WTC11 (cell line): ENCODE results near the gene CCDC152. TPM values are rescaled to one million over a fixed set of nuclear protein-coding genes. Genes with fewer than 3 reads are reported as not detected.
"Not testable (repeated sequence)": the region's sequence is repeated elsewhere in the genome, so short reads cannot be mapped to it uniquely, and the experiment has no call there.

Experiments
- ATAC-seq: fragments of 200-7000 bp; cut with Tn5 transposase; 2 replicates; pipeline ENCODE4 v1.10.0; 2021; ENCODE audit warnings: mild to moderate bottlenecking, moderate library complexity
- CTCF ChIA-PET: fragments of 300-600 bp; sonication (Branson Sonifier 250); formaldehyde crosslinking; loops from one replicate; lab custom pipeline; 2021; ENCODE audit warnings: antibody characterized with exemption; lab: Charles Lee
- POLR2A ChIA-PET: fragments of 350-600 bp; sonication (Branson Sonifier 250); formaldehyde crosslinking; loops from one replicate; lab custom pipeline; 2021; ENCODE audit warnings: antibody characterized with exemption; lab: Charles Lee
- DNase-seq: peaks from one replicate; pipeline ENCODE4 v3.0.0; 2021; ENCODE audit warnings: low spot score
- H3K27ac Mint-ChIP-seq: 2 replicates; pipeline ENCODE4 v1.8.0; 2021; ENCODE audit warnings: mixed read lengths
- H3K27me3 Mint-ChIP-seq: 2 replicates; pipeline ENCODE4 v1.8.0; 2021; ENCODE audit warnings: low read depth, mild to moderate bottlenecking, moderate library complexity, mixed read lengths
- H3K36me3 Mint-ChIP-seq: 2 replicates; pipeline ENCODE4 v1.8.0; 2021; ENCODE audit warnings: mixed read lengths
- H3K4me1 Mint-ChIP-seq: 2 replicates; pipeline ENCODE4 v1.8.0; 2022; ENCODE audit warnings: mixed read lengths
- H3K4me3 Mint-ChIP-seq: 2 replicates; pipeline ENCODE4 v1.8.0; 2021; ENCODE audit warnings: mild to moderate bottlenecking, moderate library complexity, mixed read lengths
- H3K9me3 Mint-ChIP-seq: 2 replicates; pipeline ENCODE4 v1.8.0; 2021; ENCODE audit warnings: mixed read lengths
- ARID4B ChIP-seq: sonication (generic); formaldehyde crosslinking; IDR thresholded peaks from 2 replicates; pipeline ENCODE4 v1.8.0; 2023; ENCODE audit warnings: missing genetic modification reagents, mild to moderate bottlenecking, borderline replicate concordance
- ATF3 ChIP-seq: sonication (generic); formaldehyde crosslinking; conservative IDR thresholded peaks from 2 replicates; pipeline ENCODE4 v1.8.1; 2022; ENCODE audit warnings: mild to moderate bottlenecking, missing genetic modification reagents
- JUN ChIP-seq: sonication (generic); formaldehyde crosslinking; IDR thresholded peaks from 2 replicates; pipeline ENCODE4 v1.8.0; 2023; ENCODE audit warnings: mild to moderate bottlenecking, missing genetic modification reagents
- MXD4 ChIP-seq: fragments of 250-450 bp; sonication (Bioruptor Pico); IDR thresholded peaks from 2 replicates; pipeline ENCODE4 v1.8.0; 2021; ENCODE audit warnings: mild to moderate bottlenecking, moderate library complexity, borderline replicate concordance
- NFATC4 ChIP-seq: fragments of 250-450 bp; sonication (Bioruptor Pico); IDR thresholded peaks from 2 replicates; pipeline ENCODE4 v1.9.0; 2021; ENCODE audit warnings: mild to moderate bottlenecking
- OVOL2 ChIP-seq: fragments of 250-450 bp; sonication (Bioruptor Pico); IDR thresholded peaks from 2 replicates; pipeline ENCODE4 v1.9.0; 2021; ENCODE audit warnings: mild to moderate bottlenecking, borderline replicate concordance
- RORB ChIP-seq: fragments of 250-450 bp; sonication (Bioruptor Pico); IDR thresholded peaks from 2 replicates; pipeline ENCODE4 v1.9.0; 2021; ENCODE audit warnings: mild to moderate bottlenecking
- TEAD1 ChIP-seq: sonication (generic); formaldehyde crosslinking; IDR thresholded peaks from 2 replicates; pipeline ENCODE4 v1.8.0; 2022; ENCODE audit warnings: mild to moderate bottlenecking, missing genetic modification reagents
- ZNF396 ChIP-seq: fragments of 250-450 bp; sonication (Bioruptor Pico); IDR thresholded peaks from 2 replicates; pipeline ENCODE4 v1.8.0; 2021; ENCODE audit warnings: mild to moderate bottlenecking, moderate library complexity, borderline replicate concordance
- ZNF423 ChIP-seq: fragments of 250-450 bp; sonication (Bioruptor Pico); IDR thresholded peaks from 2 replicates; pipeline ENCODE4 v2.1.2; 2022; ENCODE audit warnings: mild to moderate bottlenecking, moderate library complexity
- total RNA-seq: library from RNA; stranded (reverse); gene quantifications from 3 replicates; pipeline ENCODE4 v1.2.3, GENCODE V29; 2021
- TF ChIP-seq, protein P1 (sequence below): sonication (generic); formaldehyde crosslinking; IDR thresholded peaks from 2 replicates; pipeline ENCODE4 v1.8.0; 2022; ENCODE audit warnings: mild to moderate bottlenecking, missing genetic modification reagents
- TF ChIP-seq, protein P2 (sequence below): sonication (generic); formaldehyde crosslinking; IDR thresholded peaks from 2 replicates; pipeline ENCODE4 v1.8.0; 2022; ENCODE audit warnings: missing genetic modification reagents
- TF ChIP-seq, protein P3 (sequence below): sonication (generic); formaldehyde crosslinking; IDR thresholded peaks from 2 replicates; pipeline ENCODE4 v1.8.1; 2023; ENCODE audit warnings: mild to moderate bottlenecking, moderate library complexity, missing genetic modification reagents
- TF ChIP-seq, protein P4 (sequence below): fragments of 250-450 bp; sonication (Bioruptor Pico); IDR thresholded peaks from 2 replicates; pipeline ENCODE4 v1.9.0; 2021; ENCODE audit warnings: mild to moderate bottlenecking, borderline replicate concordance

CCDC152 gene
- total RNA-seq, 1 experiment from 2014 or later: 15.1 TPM

- H3K9me3 Mint-ChIP-seq: no peaks in the 10 kb centered on the region
- H3K27ac Mint-ChIP-seq: peak overlapping the region; percentile 87
- TF ChIP-seq ZNF423 (CRISPR knock-in tag) (peak; percentile 47), NFATC4 (CRISPR knock-in tag) (no peak), ARID4B (CRISPR knock-in tag) (no peak), TEAD1 (CRISPR knock-in tag) (no peak)
- TF ChIP-seq, protein P1, sequence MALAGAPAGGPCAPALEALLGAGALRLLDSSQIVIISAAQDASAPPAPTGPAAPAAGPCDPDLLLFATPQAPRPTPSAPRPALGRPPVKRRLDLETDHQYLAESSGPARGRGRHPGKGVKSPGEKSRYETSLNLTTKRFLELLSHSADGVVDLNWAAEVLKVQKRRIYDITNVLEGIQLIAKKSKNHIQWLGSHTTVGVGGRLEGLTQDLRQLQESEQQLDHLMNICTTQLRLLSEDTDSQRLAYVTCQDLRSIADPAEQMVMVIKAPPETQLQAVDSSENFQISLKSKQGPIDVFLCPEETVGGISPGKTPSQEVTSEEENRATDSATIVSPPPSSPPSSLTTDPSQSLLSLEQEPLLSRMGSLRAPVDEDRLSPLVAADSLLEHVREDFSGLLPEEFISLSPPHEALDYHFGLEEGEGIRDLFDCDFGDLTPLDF (CRISPR knock-in tag): no peak
- DNase-seq: peak; percentile 80
- ChIA-PET POLR2A (no interaction called here), CTCF (interaction anchor here (1.2 kb wide), 1 partner anchor 76 kb away, joined by 5 read pairs; no protein-coding TSS in a partner anchor)
- ATAC-seq: peak; percentile 86
- no peaks in the 10 kb centered on the region for H3K36me3 Mint-ChIP-seq
- H3K4me1 Mint-ChIP-seq: peaks cover 48% of the 10 kb centered on the region
- no peaks in the 10 kb centered on the region for H3K27me3 Mint-ChIP-seq
- no peak overlapping the region; the same call in 1 of the 2 replicates for H3K4me3 Mint-ChIP-seq
These were observed 56.9 kb downstream of the CCDC152 start for GRCh38 chr5:42813533-42813932.

- POLR2A ChIA-PET, DNase-seq, H3K4me3 Mint-ChIP-seq, H3K9me3 Mint-ChIP-seq, H3K36me3 Mint-ChIP-seq, ATAC-seq, H3K27me3 Mint-ChIP-seq, H3K27ac Mint-ChIP-seq: not testable (repeated sequence)
- H3K4me1 Mint-ChIP-seq: peaks cover 42% of the 10 kb centered on the region
- CTCF ChIA-PET: interaction anchor here (1.2 kb wide), 1 partner anchor 73 kb away, joined by 3 read pairs; no protein-coding TSS in a partner anchor
These were observed 59.9 kb downstream of the CCDC152 start for GRCh38 chr5:42816546-42816945.

DNA sequence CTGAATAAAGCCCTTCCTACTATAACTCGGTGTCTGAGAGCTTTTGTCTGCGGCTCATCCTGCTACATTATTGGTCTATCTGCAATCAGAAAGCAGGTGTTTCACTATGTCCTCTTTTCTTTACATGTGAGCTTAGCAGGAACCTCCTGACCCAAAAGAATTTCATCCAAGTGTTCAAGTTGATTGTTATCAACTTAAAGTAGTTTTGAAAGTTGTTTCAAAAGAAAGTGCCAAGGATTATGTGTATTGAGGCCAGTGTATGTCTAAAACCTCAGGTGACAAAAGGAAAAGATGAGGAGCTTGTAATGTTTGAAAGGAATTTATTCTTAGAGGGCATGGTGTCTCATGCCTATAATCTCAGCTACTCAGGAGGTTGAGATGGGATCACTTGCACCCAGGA lies 63.1 kb downstream of the CCDC152 start:
- Mint-ChIP-seq H3K4me1 (peaks cover 10% of the 10 kb centered on the region), H3K9me3 (no peaks in the 10 kb centered on the region), H3K36me3 (no peaks in the 10 kb centered on the region), H3K27ac (no peak overlapping the region), H3K4me3 (no peak overlapping the region), H3K27me3 (no peaks in the 10 kb centered on the region)
- DNase-seq (no peak), ATAC-seq (no peak)
- CTCF ChIA-PET: interaction anchor here (0.9 to 1.2 kb wide), 2 partner anchors 9 to 70 kb away, joined by 3 to 4 read pairs; no protein-coding TSS in a partner anchor
- POLR2A ChIA-PET: no interaction called here
- TF ChIP-seq, protein P2, sequence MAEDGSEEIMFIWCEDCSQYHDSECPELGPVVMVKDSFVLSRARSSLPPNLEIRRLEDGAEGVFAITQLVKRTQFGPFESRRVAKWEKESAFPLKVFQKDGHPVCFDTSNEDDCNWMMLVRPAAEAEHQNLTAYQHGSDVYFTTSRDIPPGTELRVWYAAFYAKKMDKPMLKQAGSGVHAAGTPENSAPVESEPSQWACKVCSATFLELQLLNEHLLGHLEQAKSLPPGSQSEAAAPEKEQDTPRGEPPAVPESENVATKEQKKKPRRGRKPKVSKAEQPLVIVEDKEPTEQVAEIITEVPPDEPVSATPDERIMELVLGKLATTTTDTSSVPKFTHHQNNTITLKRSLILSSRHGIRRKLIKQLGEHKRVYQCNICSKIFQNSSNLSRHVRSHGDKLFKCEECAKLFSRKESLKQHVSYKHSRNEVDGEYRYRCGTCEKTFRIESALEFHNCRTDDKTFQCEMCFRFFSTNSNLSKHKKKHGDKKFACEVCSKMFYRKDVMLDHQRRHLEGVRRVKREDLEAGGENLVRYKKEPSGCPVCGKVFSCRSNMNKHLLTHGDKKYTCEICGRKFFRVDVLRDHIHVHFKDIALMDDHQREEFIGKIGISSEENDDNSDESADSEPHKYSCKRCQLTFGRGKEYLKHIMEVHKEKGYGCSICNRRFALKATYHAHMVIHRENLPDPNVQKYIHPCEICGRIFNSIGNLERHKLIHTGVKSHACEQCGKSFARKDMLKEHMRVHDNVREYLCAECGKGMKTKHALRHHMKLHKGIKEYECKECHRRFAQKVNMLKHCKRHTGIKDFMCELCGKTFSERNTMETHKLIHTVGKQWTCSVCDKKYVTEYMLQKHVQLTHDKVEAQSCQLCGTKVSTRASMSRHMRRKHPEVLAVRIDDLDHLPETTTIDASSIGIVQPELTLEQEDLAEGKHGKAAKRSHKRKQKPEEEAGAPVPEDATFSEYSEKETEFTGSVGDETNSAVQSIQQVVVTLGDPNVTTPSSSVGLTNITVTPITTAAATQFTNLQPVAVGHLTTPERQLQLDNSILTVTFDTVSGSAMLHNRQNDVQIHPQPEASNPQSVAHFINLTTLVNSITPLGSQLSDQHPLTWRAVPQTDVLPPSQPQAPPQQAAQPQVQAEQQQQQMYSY: no peak
- no peak for TF ChIP-seq ATF3 (CRISPR knock-in tag)
- no peak for TF ChIP-seq JUN (CRISPR knock-in tag)
- TF ChIP-seq, protein P3, sequence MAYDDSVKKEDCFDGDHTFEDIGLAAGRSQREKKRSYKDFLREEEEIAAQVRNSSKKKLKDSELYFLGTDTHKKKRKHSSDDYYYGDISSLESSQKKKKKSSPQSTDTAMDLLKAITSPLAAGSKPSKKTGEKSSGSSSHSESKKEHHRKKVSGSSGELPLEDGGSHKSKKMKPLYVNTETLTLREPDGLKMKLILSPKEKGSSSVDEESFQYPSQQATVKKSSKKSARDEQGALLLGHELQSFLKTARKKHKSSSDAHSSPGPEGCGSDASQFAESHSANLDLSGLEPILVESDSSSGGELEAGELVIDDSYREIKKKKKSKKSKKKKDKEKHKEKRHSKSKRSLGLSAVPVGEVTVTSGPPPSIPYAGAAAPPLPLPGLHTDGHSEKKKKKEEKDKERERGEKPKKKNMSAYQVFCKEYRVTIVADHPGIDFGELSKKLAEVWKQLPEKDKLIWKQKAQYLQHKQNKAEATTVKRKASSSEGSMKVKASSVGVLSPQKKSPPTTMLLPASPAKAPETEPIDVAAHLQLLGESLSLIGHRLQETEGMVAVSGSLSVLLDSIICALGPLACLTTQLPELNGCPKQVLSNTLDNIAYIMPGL (CRISPR knock-in tag): no peak
- no peak for TF ChIP-seq OVOL2 (CRISPR knock-in tag)
- TF ChIP-seq, protein P4, sequence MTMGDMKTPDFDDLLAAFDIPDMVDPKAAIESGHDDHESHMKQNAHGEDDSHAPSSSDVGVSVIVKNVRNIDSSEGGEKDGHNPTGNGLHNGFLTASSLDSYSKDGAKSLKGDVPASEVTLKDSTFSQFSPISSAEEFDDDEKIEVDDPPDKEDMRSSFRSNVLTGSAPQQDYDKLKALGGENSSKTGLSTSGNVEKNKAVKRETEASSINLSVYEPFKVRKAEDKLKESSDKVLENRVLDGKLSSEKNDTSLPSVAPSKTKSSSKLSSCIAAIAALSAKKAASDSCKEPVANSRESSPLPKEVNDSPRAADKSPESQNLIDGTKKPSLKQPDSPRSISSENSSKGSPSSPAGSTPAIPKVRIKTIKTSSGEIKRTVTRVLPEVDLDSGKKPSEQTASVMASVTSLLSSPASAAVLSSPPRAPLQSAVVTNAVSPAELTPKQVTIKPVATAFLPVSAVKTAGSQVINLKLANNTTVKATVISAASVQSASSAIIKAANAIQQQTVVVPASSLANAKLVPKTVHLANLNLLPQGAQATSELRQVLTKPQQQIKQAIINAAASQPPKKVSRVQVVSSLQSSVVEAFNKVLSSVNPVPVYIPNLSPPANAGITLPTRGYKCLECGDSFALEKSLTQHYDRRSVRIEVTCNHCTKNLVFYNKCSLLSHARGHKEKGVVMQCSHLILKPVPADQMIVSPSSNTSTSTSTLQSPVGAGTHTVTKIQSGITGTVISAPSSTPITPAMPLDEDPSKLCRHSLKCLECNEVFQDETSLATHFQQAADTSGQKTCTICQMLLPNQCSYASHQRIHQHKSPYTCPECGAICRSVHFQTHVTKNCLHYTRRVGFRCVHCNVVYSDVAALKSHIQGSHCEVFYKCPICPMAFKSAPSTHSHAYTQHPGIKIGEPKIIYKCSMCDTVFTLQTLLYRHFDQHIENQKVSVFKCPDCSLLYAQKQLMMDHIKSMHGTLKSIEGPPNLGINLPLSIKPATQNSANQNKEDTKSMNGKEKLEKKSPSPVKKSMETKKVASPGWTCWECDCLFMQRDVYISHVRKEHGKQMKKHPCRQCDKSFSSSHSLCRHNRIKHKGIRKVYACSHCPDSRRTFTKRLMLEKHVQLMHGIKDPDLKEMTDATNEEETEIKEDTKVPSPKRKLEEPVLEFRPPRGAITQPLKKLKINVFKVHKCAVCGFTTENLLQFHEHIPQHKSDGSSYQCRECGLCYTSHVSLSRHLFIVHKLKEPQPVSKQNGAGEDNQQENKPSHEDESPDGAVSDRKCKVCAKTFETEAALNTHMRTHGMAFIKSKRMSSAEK (CRISPR knock-in tag): no peak
- TF ChIP-seq ZNF396: no peak
- TF ChIP-seq RORB (CRISPR knock-in tag): no peak
- TF ChIP-seq NFATC4 (CRISPR knock-in tag): no peak
- TF ChIP-seq MXD4 (CRISPR knock-in tag): no peak
